ENCODE measurements around the gene PEX11B.

DNA sequence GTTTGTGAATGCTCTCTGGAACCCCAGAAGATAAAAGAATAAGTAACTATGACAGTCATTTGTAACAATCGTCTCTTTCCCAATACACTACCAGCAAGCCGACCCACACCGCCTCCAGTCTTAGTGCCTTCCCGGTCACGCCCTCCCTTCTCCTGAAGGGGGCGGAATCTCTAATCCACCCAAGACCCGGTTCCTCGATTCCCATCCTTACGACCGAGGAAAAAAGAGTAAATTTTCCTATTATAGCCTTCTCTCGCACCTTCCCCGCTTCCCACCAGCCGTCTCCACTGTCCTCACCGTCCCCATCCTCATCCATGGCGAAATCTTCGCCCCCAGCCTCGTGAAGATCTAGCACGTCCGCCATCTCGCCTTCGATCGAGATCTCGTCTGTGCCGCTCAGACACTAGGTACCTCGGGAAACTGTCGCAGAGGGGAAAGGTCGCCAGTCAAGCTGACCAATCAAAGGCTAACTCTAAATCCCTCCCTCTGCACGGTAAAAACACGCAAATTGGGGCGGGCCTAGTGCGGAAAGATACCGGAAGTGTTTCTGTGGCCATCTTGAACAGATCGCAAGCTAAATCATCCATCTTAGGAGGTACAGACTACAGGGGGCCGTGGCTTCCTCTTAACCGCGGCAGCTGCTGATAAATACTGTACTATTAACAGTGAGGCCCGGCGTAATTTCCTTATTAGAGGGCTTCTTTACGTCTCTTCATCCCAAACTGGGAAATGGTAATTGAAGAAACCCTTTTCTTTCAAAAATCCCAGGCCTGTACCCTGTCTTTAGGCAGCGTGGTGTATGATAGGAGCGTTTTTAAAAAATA is 8.8 kb upstream of the PEX11B start, which contains the start of gene RBM8A:
- TF ChIP-seq POLR2A (IDR thresholded peaks at IDR 0.05; ENCODE audit: low read length), result peak; percentile 99
- TF ChIP-seq GATA1 (IDR thresholded peaks at IDR 0.05; ENCODE audit: low read depth, low read length), result no peak
